ENCODE measurements around the gene C17orf75. TPM values are rescaled to one million over a fixed set of nuclear protein-coding genes. Genes with fewer than 3 reads are reported as not detected.

Gene C17orf75
- polyA plus RNA-seq, 2 donors: 7.3 to 9.3 TPM

DNA sequence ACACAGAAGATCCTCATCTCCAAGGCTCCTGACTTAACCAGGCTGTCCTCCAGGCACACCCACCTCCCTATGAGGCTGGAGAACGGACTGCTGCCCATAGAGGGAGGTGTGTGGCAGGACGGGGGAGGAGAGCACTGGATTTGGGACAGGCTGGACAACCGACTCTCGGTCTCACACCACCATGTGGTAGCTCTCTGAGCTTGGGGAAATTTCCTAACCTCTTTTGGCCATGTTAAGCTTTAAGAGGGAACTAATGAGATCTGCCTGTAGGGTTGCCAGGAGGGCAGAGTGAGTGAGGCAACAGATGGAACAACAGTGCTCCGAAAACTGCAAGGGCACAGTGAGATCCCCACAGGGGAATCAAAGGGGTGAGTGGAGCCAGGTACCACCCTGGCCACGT, 43.7 kb downstream of the C17orf75 start:
- no peaks in the 10 kb centered on the region for H3K4me1 ChIP-seq (ENCODE audit: control insufficient read depth in 2 of 2, insufficient read depth in 2 of 2, low read length in 1 of 2)
- H3K36me3 ChIP-seq (ENCODE audit: control insufficient read depth in 2 of 2, insufficient read depth in 2 of 2, low read length in 1 of 2): no peaks in the 10 kb centered on the region
- no peaks in the 10 kb centered on the region for H3K9me3 ChIP-seq (ENCODE audit: control insufficient read depth in 2 of 2, insufficient read depth in 1 of 2, low read depth in 1 of 2, low read length in 1 of 2)
- WGBS, 2 donors: 74 to 77% methylated on average over 6 of the region's 6 CpGs
- H3K27me3 ChIP-seq (ENCODE audit: control insufficient read depth in 1 of 2, insufficient read depth in 2 of 2, low read length in 2 of 2): no peaks in the 10 kb centered on the region
- no peak overlapping the region for H3K27ac ChIP-seq (ENCODE audit: low read depth in 2 of 2, low read length in 1 of 2)
- no peak overlapping the region for H3K4me3 ChIP-seq (ENCODE audit: low read depth in 1 of 2, low read length in 2 of 2)

DNA sequence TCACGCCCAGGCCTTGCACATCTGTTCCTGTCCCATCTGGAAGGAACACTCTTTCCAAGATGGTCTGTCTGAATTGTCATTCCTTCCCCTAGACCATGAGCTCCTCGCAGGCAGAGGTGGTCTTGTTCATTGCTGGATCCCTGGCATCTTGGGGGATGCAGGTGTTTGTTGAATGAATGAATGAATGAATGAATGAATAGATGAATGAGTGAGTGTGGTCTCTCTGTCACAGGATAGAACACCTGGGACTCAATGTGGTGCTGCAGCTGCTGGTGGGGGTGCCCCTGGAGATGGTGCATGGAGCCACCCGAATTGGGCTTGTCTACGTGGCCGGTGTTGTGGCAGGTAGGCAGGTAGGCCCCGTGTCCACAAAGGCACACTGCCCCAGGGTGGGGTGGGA, 44.1 kb downstream of the C17orf75 start:
- no peaks in the 10 kb centered on the region for H3K9me3 ChIP-seq (ENCODE audit: control insufficient read depth in 2 of 2, insufficient read depth in 1 of 2, low read depth in 1 of 2, low read length in 1 of 2)
- no peaks in the 10 kb centered on the region for H3K27me3 ChIP-seq (ENCODE audit: control insufficient read depth in 1 of 2, insufficient read depth in 2 of 2, low read length in 2 of 2)
- WGBS, 2 donors: 92 to 93% methylated on average over 6 of the region's 6 CpGs
- H3K27ac ChIP-seq (ENCODE audit: low read depth in 2 of 2, low read length in 1 of 2): no peak overlapping the region
- H3K36me3 ChIP-seq (ENCODE audit: control insufficient read depth in 2 of 2, insufficient read depth in 2 of 2, low read length in 1 of 2): no peaks in the 10 kb centered on the region
- H3K4me1 ChIP-seq (ENCODE audit: control insufficient read depth in 2 of 2, insufficient read depth in 2 of 2, low read length in 1 of 2): no peaks in the 10 kb centered on the region
- no peak overlapping the region for H3K4me3 ChIP-seq (ENCODE audit: low read depth in 1 of 2, low read length in 2 of 2)

DNA sequence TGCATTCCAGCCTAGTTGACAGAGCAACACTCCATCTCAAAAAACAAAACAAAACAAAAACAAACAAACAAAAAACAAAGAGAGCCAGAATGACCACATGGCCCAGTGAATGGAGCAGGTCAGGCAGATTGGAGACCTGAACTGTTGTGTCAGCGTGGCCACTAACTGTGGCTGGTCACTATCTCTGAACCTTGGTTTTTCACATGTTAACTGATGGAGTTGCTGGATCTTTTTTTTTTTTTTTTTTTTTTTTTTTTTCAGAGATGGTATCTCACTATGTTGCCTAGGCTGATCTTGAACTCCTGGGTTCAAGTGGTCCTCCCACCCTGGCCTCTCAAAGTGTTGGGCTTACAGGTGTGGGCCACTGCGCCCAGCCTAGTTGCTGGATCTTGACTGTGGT, 44.5 kb downstream of the C17orf75 start:
- 96 to 97% methylated on average over 2 of the region's 2 CpGs for WGBS, 2 donors

DNA sequence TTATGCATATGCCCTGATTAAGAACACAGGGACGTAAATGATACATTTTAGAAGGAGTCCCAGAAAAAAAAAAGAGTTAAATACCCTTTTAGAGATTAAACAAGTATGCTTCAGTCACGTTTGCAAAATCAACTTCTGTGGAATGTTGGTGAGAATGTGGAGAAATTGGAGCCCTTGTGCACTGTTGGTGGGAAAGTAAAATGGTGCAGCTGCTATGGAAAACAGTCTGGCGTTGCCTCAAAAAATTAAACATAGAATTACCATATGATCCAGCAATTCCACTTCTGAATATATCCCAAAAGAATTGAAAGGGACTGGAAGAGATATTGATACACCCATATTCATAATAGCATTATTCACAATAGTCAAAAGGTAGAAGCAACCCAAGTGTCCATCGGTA, 49.9 kb downstream of the C17orf75 start:
- Histone ChIP-seq H3K27me3 (ENCODE audit: control insufficient read depth in 1 of 2, insufficient read depth in 2 of 2, low read length in 2 of 2) (no peaks in the 10 kb centered on the region), H3K27ac (ENCODE audit: low read depth in 2 of 2, low read length in 1 of 2) (no peak overlapping the region), H3K9me3 (ENCODE audit: control insufficient read depth in 2 of 2, insufficient read depth in 1 of 2, low read depth in 1 of 2, low read length in 1 of 2) (no peaks in the 10 kb centered on the region), H3K36me3 (ENCODE audit: control insufficient read depth in 2 of 2, insufficient read depth in 2 of 2, low read length in 1 of 2) (no peaks in the 10 kb centered on the region), H3K4me3 (ENCODE audit: low read depth in 1 of 2, low read length in 2 of 2) (no peak overlapping the region), H3K4me1 (ENCODE audit: control insufficient read depth in 2 of 2, insufficient read depth in 2 of 2, low read length in 1 of 2) (no peaks in the 10 kb centered on the region)
- 70 to 76% methylated on average over 4 of the region's 4 CpGs for WGBS, 2 donors

More for the DNA sequence above, 44.5 kb downstream of the C17orf75 start:
- Histone ChIP-seq H3K27ac (ENCODE audit: low read depth in 2 of 2, low read length in 1 of 2) (no peak overlapping the region), H3K36me3 (ENCODE audit: control insufficient read depth in 2 of 2, insufficient read depth in 2 of 2, low read length in 1 of 2) (no peaks in the 10 kb centered on the region), H3K4me3 (ENCODE audit: low read depth in 1 of 2, low read length in 2 of 2) (no peak overlapping the region), H3K4me1 (ENCODE audit: control insufficient read depth in 2 of 2, insufficient read depth in 2 of 2, low read length in 1 of 2) (no peaks in the 10 kb centered on the region), H3K27me3 (ENCODE audit: control insufficient read depth in 1 of 2, insufficient read depth in 2 of 2, low read length in 2 of 2) (no peaks in the 10 kb centered on the region), H3K9me3 (ENCODE audit: control insufficient read depth in 2 of 2, insufficient read depth in 1 of 2, low read depth in 1 of 2, low read length in 1 of 2) (no peaks in the 10 kb centered on the region)

DNA sequence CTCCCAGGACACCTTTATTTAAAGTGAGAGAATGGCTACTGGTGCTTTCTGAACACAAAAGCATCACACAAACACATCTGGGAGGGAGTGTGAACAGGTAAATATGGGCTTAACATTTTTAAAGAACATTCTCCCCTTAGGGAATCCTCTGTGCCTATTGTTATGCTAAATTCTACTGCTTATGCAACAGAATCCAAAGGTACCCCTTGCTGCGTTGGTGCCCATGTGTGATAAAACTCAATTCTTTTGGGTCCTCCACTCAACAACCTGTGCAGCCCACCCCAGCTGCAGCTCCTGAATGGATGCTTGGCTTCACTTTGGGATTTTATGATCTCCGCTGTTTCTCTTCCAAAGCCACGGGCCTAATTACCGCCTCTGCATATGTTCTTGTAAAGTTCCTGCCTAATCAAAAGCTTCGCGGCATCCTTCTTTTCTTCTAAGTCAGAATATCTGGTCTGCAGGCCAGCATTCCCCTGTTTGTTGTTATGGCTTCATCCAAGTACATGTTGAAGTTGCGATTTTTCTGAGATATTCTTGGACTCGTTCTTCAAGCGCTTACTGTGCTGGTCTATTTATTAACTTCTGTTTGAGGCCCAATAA, 52.4 kb downstream of the C17orf75 start:
- Histone ChIP-seq H3K27me3 (ENCODE audit: control insufficient read depth in 1 of 2, insufficient read depth in 2 of 2, low read length in 2 of 2) (no peaks in the 10 kb centered on the region), H3K36me3 (ENCODE audit: control insufficient read depth in 2 of 2, insufficient read depth in 2 of 2, low read length in 1 of 2) (no peaks in the 10 kb centered on the region), H3K4me3 (ENCODE audit: low read depth in 1 of 2, low read length in 2 of 2) (no peak overlapping the region), H3K4me1 (ENCODE audit: control insufficient read depth in 2 of 2, insufficient read depth in 2 of 2, low read length in 1 of 2) (no peaks in the 10 kb centered on the region), H3K27ac (ENCODE audit: low read depth in 2 of 2, low read length in 1 of 2) (no peak overlapping the region), H3K9me3 (ENCODE audit: control insufficient read depth in 2 of 2, insufficient read depth in 1 of 2, low read depth in 1 of 2, low read length in 1 of 2) (no peaks in the 10 kb centered on the region)
- whole genome bisulfite sequencing, 2 donors: 88% methylated on average over 9 of the region's 9 CpGs

DNA sequence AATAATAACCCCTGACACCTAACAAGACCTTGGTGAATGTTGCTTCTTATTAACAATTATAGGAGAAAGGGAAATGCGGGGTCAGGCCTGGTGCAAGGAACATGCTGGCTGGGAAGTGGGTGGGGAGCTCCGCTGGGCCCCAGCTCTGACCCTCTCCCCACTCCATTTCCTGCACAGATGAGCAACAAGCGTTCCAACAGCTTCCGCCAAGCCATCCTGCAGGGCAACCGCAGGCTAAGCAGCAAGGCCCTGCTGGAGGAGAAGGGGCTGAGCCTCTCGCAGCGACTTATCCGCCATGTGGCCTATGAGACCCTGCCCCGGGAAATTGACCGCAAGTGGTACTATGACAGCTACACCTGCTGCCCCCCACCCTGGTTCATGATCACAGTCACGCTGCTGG, 53.4 kb downstream of the C17orf75 start:
- Histone ChIP-seq H3K27me3 (ENCODE audit: control insufficient read depth in 1 of 2, insufficient read depth in 2 of 2, low read length in 2 of 2) (no peaks in the 10 kb centered on the region), H3K36me3 (ENCODE audit: control insufficient read depth in 2 of 2, insufficient read depth in 2 of 2, low read length in 1 of 2) (no peaks in the 10 kb centered on the region), H3K4me1 (ENCODE audit: control insufficient read depth in 2 of 2, insufficient read depth in 2 of 2, low read length in 1 of 2) (no peaks in the 10 kb centered on the region), H3K27ac (ENCODE audit: low read depth in 2 of 2, low read length in 1 of 2) (no peak overlapping the region), H3K4me3 (ENCODE audit: low read depth in 1 of 2, low read length in 2 of 2) (no peak overlapping the region), H3K9me3 (ENCODE audit: control insufficient read depth in 2 of 2, insufficient read depth in 1 of 2, low read depth in 1 of 2, low read length in 1 of 2) (no peaks in the 10 kb centered on the region)
- WGBS, 2 donors: 81 to 84% methylated on average over 11 of the region's 11 CpGs

DNA sequence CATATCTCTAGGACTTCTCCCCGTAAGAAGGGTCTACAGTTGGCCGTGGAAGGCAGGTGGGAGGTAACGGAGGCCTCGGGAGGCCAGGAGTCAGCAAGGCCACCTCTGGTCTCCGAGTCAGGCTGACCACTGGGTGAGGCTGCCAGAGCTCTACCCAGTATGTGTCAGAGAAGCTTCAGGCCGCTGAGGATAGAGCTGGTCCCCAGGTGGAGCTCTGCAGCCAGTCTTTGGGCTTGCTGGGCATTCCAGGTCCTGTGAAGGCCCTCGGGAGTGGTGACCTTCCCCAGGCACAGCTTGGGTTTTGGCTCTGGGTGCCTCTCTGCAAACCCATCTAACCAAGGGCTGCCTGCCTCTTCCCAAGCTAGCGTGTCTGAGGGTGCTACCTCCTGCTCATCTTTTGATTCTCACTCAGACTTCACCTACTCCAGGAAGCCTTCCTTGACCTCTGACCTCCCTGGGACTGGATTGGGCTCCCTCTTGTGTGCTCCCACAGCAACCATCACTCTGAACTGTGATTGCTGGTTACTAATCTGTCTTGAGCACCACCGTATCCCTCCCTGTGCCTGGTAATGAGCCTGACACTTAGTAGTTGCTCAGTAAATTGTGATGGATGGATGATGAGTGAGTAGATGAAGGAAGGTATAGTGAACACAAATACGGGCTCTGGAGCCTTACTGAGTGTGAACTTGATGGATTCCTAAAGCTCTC, 54.0 kb downstream of the C17orf75 start:
- Histone ChIP-seq H3K4me1 (ENCODE audit: control insufficient read depth in 2 of 2, insufficient read depth in 2 of 2, low read length in 1 of 2) (no peaks in the 10 kb centered on the region), H3K27ac (ENCODE audit: low read depth in 2 of 2, low read length in 1 of 2) (no peak overlapping the region), H3K4me3 (ENCODE audit: low read depth in 1 of 2, low read length in 2 of 2) (no peak overlapping the region), H3K27me3 (ENCODE audit: control insufficient read depth in 1 of 2, insufficient read depth in 2 of 2, low read length in 2 of 2) (no peaks in the 10 kb centered on the region), H3K9me3 (ENCODE audit: control insufficient read depth in 2 of 2, insufficient read depth in 1 of 2, low read depth in 1 of 2, low read length in 1 of 2) (no peaks in the 10 kb centered on the region), H3K36me3 (ENCODE audit: control insufficient read depth in 2 of 2, insufficient read depth in 2 of 2, low read length in 1 of 2) (no peaks in the 10 kb centered on the region)
- whole genome bisulfite sequencing, 2 donors: 91 to 92% methylated on average over 10 of the region's 10 CpGs

DNA sequence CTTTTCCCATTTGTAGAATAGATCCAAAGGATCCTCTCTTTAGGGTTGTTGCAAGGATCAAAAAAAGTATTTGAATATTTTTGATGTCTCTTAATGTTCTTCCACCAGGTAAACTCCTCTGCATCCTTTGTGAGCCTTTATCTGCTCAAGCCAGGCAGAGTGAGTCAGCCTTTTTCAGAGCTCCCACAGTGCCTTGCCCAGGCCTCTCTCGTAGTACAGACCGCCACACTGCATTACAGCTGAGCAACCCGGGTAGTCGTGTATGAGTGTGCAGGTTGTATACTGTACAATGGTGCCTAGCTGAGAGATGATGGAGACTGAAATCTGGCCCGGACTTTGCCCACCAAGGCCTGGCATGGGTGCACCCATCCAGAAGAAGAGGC, 55.5 kb downstream of the C17orf75 start:
- Histone ChIP-seq H3K27me3 (ENCODE audit: control insufficient read depth in 1 of 2, insufficient read depth in 2 of 2, low read length in 2 of 2) (no peaks in the 10 kb centered on the region), H3K9me3 (ENCODE audit: control insufficient read depth in 2 of 2, insufficient read depth in 1 of 2, low read depth in 1 of 2, low read length in 1 of 2) (no peaks in the 10 kb centered on the region), H3K36me3 (ENCODE audit: control insufficient read depth in 2 of 2, insufficient read depth in 2 of 2, low read length in 1 of 2) (no peaks in the 10 kb centered on the region), H3K4me3 (ENCODE audit: low read depth in 1 of 2, low read length in 2 of 2) (no peak overlapping the region), H3K27ac (ENCODE audit: low read depth in 2 of 2, low read length in 1 of 2) (no peak overlapping the region), H3K4me1 (ENCODE audit: control insufficient read depth in 2 of 2, insufficient read depth in 2 of 2, low read length in 1 of 2) (no peaks in the 10 kb centered on the region)
- 80 to 81% methylated on average over 5 of the region's 5 CpGs for WGBS, 2 donors

DNA sequence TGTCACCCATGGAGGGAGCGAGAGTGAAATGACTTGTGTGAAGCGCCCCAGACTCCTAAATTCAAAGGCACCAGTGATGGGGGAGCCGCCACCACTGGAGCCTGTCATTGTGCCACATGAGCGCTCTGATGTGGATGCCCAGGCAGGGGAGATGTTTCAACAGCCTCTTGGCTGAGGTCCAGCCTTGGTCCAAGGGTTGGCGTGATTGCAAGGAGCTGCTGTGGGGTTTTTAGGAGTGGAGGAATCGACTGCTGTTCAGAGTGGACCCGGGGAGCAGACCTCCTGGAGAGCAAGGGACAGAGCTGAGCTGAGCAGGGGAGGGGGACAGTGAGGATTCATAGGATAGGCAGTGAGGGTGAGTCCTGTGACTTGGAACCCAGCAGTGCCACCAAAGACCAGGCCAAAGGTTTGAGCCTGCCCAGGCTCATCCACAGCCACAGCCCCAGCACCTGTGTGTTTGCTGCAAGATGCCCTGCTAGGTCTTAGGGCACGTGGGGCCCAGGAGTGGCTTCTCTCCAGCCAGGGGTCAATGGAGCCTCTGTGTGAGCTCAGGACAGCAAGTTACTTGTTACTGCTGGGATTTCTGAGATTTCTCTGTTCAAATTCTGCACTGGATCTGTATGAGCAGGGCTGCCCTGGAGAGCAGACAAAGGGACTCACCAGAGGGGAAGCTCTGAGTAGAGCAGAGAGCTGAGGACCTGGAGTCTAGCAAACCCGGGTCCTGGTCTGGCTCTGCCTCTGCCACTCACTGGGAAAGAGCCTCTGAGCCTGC, 56.0 kb downstream of the C17orf75 start:
- Histone ChIP-seq H3K27me3 (ENCODE audit: control insufficient read depth in 1 of 2, insufficient read depth in 2 of 2, low read length in 2 of 2) (no peaks in the 10 kb centered on the region), H3K4me3 (ENCODE audit: low read depth in 1 of 2, low read length in 2 of 2) (no peak overlapping the region), H3K27ac (ENCODE audit: low read depth in 2 of 2, low read length in 1 of 2) (no peak overlapping the region), H3K9me3 (ENCODE audit: control insufficient read depth in 2 of 2, insufficient read depth in 1 of 2, low read depth in 1 of 2, low read length in 1 of 2) (no peaks in the 10 kb centered on the region), H3K36me3 (ENCODE audit: control insufficient read depth in 2 of 2, insufficient read depth in 2 of 2, low read length in 1 of 2) (no peaks in the 10 kb centered on the region), H3K4me1 (ENCODE audit: control insufficient read depth in 2 of 2, insufficient read depth in 2 of 2, low read length in 1 of 2) (peaks cover under 1 to 2% of the 10 kb centered on the region in 2 donors)
- WGBS, 2 donors: 73 to 87% methylated on average over 9 of the region's 9 CpGs

Measured in esophagus (tissue), 2 donors.